Loucy (cell line): ENCODE results near the gene EAF2.

Experiments used
- EZH2phosphoT487 ChIP-seq: fragments of 200-600 bp; IDR thresholded peaks from 2 replicates; pipeline ENCODE4 v1.6.1; 2018; ENCODE audit warnings: antibody characterized with exemption, mild to moderate bottlenecking, moderate library complexity, borderline replicate concordance
- TF ChIP-seq, protein P1 (sequence below): fragments of 200-600 bp; sonication (generic); conservative IDR thresholded peaks from 2 replicates; pipeline ENCODE4 v1.5.1; 2014; ENCODE audit warnings: mild to moderate bottlenecking, antibody characterized with exemption, low read length

DNA sequence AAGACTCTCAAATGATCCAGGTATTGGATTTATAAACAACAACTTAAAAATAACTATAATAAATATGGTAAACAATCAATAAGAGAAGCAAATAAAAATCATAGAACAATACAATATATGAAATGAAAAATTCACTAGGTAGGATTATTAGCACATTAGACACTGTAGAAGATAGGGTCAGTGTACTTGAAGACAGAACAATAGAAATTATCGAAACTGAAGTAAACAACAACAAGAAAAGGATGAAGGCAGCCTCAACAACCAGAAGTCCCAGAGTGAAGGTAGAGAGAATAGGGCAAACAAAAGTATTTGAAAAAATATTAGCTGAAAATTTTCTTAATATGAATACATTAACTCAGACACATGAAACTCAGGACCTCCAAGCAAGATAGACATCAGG is 12.0 kb upstream of the EAF2 start:
- TF ChIP-seq, protein P1, sequence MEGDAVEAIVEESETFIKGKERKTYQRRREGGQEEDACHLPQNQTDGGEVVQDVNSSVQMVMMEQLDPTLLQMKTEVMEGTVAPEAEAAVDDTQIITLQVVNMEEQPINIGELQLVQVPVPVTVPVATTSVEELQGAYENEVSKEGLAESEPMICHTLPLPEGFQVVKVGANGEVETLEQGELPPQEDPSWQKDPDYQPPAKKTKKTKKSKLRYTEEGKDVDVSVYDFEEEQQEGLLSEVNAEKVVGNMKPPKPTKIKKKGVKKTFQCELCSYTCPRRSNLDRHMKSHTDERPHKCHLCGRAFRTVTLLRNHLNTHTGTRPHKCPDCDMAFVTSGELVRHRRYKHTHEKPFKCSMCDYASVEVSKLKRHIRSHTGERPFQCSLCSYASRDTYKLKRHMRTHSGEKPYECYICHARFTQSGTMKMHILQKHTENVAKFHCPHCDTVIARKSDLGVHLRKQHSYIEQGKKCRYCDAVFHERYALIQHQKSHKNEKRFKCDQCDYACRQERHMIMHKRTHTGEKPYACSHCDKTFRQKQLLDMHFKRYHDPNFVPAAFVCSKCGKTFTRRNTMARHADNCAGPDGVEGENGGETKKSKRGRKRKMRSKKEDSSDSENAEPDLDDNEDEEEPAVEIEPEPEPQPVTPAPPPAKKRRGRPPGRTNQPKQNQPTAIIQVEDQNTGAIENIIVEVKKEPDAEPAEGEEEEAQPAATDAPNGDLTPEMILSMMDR = no peak
- TF ChIP-seq EZH2phosphoT487 = no peak
